PFSK-1 (cell line): ENCODE data around the gene SCN10A.

Experiments
- POLR2AphosphoS5 ChIP-seq: IDR thresholded peaks from 2 replicates; pipeline ENCODE4 v1.6.1; 2012; ENCODE audit warnings: low read depth, mild to moderate bottlenecking, control low read depth, low read length, moderate library complexity
- SIN3A ChIP-seq: IDR thresholded peaks from 2 replicates; pipeline ENCODE4 v1.6.1; 2012; ENCODE audit warnings: mild to moderate bottlenecking, low read length, moderate library complexity, borderline replicate concordance; ENCODE audit not compliant: insufficient read depth

GRCh38 chr3:38843898-38844297 is 27.9 kb upstream of the SCN10A start:
- TF ChIP-seq POLR2AphosphoS5 = no peak
- no peak for TF ChIP-seq SIN3A
